SIG-M5 treated with dmso at 0.1 percent for 504 hours (cell line): ENCODE data around the gene CNTN1.
"Not testable (repeated sequence)": the region's sequence is repeated elsewhere in the genome, so short reads cannot be mapped to it uniquely, and the experiment has no call there.

Experiments
- DNase-seq: peaks from one replicate; lab custom pipeline; 2025; ENCODE audit not compliant: unreplicated experiment; lab: John Stamatoyannopoulos, UW

CNTN1 gene

GRCh38 chr12:40697566-40698259 is 5.5 kb downstream of the CNTN1 start:
- DNase-seq: no peak

DNA sequence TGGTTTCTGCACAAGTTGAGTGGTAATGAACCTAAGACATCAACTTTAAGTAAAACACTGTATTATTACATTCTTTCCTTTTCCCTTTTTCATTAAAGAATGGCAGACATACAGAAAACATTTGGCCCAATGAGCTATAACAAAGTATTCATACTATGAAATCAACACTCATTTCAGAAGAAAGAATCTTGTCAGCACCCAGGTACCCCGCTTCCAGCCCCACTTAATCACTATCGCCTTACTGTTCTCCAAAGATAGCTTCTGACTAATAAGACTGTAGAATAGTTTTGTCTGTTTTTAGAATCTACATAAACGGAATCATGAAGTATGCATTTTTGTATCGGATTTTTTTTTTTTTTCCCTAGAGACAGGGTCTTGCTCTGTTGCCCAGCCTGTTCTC is 9.5 kb downstream of the CNTN1 start:
- no peak for DNase-seq

- no peak for DNase-seq
Measured at GRCh38 chr12:40711121-40711520, 18.9 kb downstream of the CNTN1 start.

DNA sequence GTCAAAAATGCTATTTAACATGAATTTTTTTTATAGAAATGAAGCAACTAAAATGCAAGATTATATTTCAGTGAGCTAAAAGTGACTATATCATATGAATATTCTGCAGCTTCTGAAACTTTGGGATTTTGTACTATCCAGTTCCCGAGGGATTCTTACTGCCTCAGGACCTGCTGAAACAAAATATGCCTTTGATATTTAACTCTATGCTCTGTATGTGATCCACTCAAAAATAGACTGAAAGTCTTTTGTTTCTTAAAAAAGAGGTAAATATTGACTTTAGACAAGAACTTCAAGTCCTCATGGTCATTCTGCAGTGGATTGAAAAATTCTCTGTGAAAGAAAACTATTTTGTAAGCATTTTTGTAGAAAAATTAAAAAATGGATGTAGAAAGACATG is 22.4 kb downstream of the CNTN1 start:
- DNase-seq: no peak

- DNase-seq: no peak
Measured at GRCh38 chr12:40716037-40716436, 23.8 kb downstream of the CNTN1 start.

- no peak for DNase-seq
Measured at GRCh38 chr12:40717576-40717975, 25.3 kb downstream of the CNTN1 start.

DNA sequence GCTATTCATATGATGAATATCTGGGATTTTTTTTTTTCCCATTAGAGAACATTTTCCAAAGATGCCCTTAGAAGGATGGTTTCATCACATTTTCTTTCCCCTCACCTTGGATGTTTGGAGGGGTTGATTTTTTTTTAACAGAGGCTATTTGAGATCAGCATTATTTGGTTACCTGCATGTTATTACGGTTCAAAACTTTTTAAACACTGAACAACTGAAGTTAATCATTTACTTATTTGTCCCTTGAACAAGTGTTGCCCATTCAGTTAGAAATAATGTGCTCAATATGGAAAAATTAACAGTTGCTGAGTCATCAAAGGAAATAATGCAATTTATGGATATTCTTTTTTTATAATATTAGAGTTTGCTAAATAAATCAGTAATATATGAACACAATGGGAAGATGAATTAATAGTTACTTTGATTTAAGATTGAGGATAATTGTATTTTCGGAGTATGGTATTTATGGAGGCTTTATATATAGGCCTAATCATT is 26.7 kb downstream of the CNTN1 start:
- no peak for DNase-seq

DNA sequence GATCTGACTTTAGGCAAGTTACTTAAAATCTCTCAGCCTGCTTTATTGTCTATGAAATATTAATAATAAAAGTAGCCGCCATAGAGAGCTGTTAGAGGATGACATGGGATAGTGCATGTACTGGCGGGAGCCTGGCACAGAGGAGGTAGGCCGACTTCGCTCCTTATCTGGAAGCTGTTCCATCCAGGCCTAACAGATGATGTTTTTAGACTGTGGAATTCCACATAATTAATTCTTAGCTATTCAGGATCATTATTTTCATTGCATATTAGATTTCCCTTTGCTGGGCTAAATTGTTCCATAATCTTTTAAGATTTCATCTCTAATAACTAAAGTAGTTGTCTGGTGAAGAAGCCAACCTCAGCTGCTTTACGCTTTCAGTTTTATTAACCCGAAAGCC is 30.8 kb downstream of the CNTN1 start:
- no peak for DNase-seq

GRCh38 chr12:40726366-40726765 is 34.1 kb downstream of the CNTN1 start:
- DNase-seq: no peak

- DNase-seq: no peak
Measured at GRCh38 chr12:40727774-40728483, 35.7 kb downstream of the CNTN1 start.

GRCh38 chr12:40730281-40730680 is 38.0 kb downstream of the CNTN1 start:
- no peak for DNase-seq

DNA sequence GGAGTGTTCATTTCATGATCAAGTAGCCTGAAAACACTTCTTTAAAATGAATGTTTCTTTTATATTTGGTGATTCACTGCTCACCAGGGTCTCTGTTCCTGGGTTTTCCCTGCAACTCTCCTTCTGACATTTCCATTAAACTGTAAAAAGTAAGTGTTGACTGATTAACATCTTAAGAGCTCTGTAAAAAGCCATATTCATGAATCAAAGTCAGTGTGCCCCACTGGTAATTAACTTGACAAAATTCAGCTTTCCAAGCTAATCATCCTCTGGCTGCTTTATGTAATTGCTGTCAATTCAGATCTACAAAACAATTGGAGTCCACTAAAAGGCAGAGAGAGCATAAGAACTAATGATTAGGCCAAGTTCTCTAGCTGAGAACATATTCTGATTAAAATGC is 41.6 kb downstream of the CNTN1 start:
- no peak for DNase-seq

DNA sequence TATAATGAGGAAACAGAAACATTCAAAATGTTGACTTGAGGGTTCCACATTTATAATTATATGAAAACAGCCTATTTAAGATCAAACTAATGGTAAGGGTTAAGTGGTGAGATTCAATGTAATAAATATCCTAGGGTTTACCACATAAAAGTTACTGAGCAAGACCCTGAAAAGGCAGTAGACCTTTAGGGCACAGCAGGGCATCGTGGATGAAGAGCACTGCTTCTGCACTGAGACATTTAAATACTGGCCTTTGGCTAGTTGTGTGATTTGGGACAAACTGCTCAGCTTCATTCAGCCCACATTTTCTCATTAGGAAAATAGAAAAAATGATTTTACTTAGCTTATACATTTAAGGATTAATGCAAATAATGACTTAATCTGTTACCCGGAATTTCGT is 42.0 kb downstream of the CNTN1 start:
- DNase-seq: no peak

GRCh38 chr12:40735551-40736230 is 43.5 kb downstream of the CNTN1 start:
- DNase-seq: no peak

GRCh38 chr12:40737416-40737815 is 45.2 kb downstream of the CNTN1 start:
- not testable (repeated sequence) for DNase-seq

DNA sequence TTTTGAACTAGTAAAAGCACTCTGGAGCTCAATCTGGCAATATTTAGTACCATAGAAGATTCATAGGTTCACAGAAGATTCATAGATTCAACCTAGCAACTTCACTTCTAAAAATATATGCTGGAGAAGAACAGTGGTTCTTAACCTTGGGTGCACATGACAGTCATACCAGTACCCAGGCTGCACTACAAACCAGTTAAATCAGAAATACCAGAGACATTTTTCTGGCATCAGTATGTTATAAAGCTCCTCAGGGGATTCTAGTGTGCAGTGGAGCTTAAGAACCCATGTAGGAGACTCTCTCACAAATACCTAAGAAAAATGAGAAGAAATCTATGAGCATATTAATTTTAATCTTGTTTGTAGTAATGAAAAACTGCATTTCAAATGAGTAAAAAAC is 46.6 kb downstream of the CNTN1 start:
- no peak for DNase-seq

DNA sequence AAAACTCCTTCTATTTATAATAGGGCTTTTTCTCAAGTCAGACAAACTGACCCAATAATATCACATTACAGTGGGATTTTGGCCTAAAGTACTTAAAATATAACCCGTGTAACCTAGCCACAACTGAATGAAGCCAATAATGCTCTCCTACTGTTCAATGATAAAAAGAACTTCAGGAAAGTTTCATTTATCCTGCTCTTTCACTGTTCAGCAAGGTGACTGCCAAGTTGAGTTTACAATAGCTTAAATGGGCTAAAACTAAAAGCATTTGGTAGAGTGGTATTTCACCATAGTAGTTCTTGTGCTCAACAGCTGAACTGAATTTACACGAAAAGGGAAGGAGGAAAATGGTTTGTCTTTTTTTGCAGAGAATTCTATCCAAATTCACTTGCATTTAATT is 49.8 kb downstream of the CNTN1 start:
- no peak for DNase-seq

GRCh38 chr12:40745386-40745785 is 53.1 kb downstream of the CNTN1 start:
- no peak for DNase-seq

GRCh38 chr12:40749863-40750262 is 57.6 kb downstream of the CNTN1 start:
- no peak for DNase-seq

DNA sequence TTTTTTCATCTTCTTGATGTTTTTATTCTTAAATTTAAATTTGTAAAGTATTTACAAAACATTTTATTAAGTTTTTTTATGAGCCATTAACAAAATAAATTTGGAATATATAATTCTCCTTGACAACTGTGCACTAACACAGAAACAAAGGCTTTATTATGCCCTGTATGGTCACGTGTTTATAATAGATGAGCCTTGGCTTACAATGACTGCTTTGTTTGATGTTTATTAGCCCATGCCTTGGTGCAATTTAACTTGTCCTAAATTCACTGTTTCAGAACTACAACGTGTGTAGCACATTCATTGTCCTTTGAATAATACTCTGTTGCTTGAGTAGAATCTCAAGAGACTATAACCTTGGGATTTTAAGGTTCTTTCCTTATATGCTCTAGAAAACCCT is 59.8 kb downstream of the CNTN1 start:
- no peak for DNase-seq

GRCh38 chr12:40760821-40761220 is 68.6 kb downstream of the CNTN1 start:
- DNase-seq: no peak

DNA sequence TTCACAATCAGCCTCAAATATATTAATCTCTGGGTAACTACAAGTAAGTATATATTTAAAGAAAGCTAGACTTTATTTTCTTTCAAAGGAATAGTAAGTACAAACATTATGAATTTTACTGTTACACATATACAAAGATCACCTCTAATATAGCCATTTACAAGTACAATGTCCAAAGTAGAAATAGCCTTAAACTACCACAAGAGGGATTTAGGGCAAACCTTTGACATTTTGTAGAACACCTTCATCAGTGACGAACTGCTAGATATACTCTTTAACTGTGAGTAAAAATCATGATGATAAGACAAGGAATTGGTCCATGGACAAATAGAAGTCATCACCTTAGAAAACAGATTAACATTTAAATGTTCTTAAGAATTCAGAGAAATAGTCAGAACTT is 69.8 kb downstream of the CNTN1 start:
- DNase-seq: no peak
